ENCODE measurements around the gene KCNJ3.

KCNJ3 gene

DNA sequence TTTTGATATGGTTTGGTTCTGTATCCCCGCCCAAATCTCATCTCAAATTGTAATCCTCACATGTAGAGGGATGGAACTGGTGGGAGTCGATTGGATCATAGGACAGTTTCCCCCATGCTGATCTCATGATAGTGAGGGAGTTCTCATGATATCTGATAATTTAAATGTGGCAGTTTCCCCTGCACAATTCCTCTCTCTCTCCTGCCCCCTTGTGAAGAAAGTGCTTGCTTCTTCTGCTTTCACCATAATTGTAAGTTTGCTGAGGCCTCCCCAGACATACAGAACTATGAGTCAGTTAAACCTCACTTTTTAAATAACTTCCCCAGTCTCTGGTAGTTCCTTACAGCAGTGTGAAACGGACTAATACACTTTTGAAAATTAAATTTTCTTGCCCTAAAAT, 12.3 kb upstream of the KCNJ3 start:
- Histone ChIP-seq H3K4ac (ENCODE audit: low read length) (no peak overlapping the region), H3K4me3 (ENCODE audit: low read length in 2 of 2) (no peak overlapping the region), H3K14ac (ENCODE audit: low read length) (no peak overlapping the region), H3K4me1 (ENCODE audit: control insufficient read depth in 2 of 2, insufficient read depth in 1 of 2, low read depth in 1 of 2, low read length in 2 of 2) (no peaks in the 10 kb centered on the region), H3K27ac (replicated peaks; ENCODE audit: low read length) (no peak overlapping the region), H3K9me3 (replicated peaks in 1 of 2; ENCODE audit: control insufficient read depth in 2 of 2, insufficient read depth in 1 of 2, low read depth in 1 of 2, low read length in 2 of 2) (no peaks in the 10 kb centered on the region), H2AK5ac (ENCODE audit: low read depth, low read length) (no peak overlapping the region), H2BK12ac (ENCODE audit: low read length) (no peak overlapping the region), H3K27me3 (ENCODE audit: control insufficient read depth in 3 of 3, insufficient read depth in 3 of 3, low read depth in 1 of 3, low read length in 3 of 3) (no peaks in the 10 kb centered on the region), H2BK120ac (ENCODE audit: low read depth, low read length) (no peak overlapping the region), H4K8ac (ENCODE audit: low read depth, low read length) (no peak overlapping the region), H3K4me2 (ENCODE audit: insufficient read depth, low read length, poor library complexity, severe bottlenecking) (no peak overlapping the region), H3K18ac (ENCODE audit: low read length) (no peak overlapping the region), H3K9ac (ENCODE audit: low read depth, low read length, poor library complexity) (no peak overlapping the region), H3K23ac (ENCODE audit: low read depth, low read length, poor library complexity) (no peak overlapping the region), H2AFZ (ENCODE audit: low read length) (no peak overlapping the region), H3K36me3 (replicated peaks in 1 of 2; ENCODE audit: control insufficient read depth in 2 of 2, insufficient read depth in 2 of 2, low read length in 2 of 2) (no peaks in the 10 kb centered on the region), H2BK5ac (ENCODE audit: low read length) (no peak overlapping the region), H3K79me1 (ENCODE audit: low read depth, low read length) (no peaks in the 10 kb centered on the region), H2BK15ac (ENCODE audit: low read length) (no peak overlapping the region), H4K91ac (ENCODE audit: low read depth, low read length, poor library complexity) (no peak overlapping the region)
- no peak for DNase-seq (ENCODE audit: low spot score)
- WGBS, 2 donors (ENCODE audit: extremely low coverage in 2 of 2, insufficient read length in 2 of 2, insufficient replicate concordance in 1 of 2) = no CpG with 5 or more reads among the region's 3 CpGs

DNA sequence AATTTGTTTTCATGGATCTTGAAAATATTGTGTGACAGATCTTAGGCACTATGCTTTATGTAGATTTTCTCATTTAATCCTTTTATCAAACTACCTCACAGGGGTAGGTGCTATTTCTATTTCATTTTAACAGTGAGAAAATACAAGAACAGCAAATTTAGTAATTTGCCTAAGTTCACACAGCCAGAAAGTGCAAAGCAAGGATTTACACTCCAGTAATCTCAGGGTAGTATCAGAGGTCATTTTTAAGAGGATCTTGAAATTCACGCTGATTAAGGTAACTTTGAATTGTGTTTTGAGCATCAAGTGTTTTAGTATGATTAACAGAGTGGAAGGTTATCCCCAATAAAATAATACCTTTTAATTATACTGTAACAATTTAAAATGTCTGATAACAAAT, 10.1 kb upstream of the KCNJ3 start:
- H2AK5ac ChIP-seq (ENCODE audit: low read depth, low read length) = no peak overlapping the region
- H4K91ac ChIP-seq (ENCODE audit: low read depth, low read length, poor library complexity) = no peak overlapping the region
- no peak overlapping the region for H4K8ac ChIP-seq (ENCODE audit: low read depth, low read length)
- no peaks in the 10 kb centered on the region for H3K4me1 ChIP-seq (ENCODE audit: control insufficient read depth in 2 of 2, insufficient read depth in 1 of 2, low read depth in 1 of 2, low read length in 2 of 2)
- no peak overlapping the region for H3K4ac ChIP-seq (ENCODE audit: low read length)
- no peak overlapping the region for H3K4me3 ChIP-seq (ENCODE audit: low read length in 2 of 2)
- no peaks in the 10 kb centered on the region for H3K9me3 ChIP-seq (replicated peaks in 1 of 2; ENCODE audit: control insufficient read depth in 2 of 2, insufficient read depth in 1 of 2, low read depth in 1 of 2, low read length in 2 of 2)
- H3K27me3 ChIP-seq (ENCODE audit: control insufficient read depth in 3 of 3, insufficient read depth in 3 of 3, low read depth in 1 of 3, low read length in 3 of 3) = no peaks in the 10 kb centered on the region
- no CpG with 5 or more reads among the region's 1 CpG for WGBS, 2 donors (ENCODE audit: extremely low coverage in 2 of 2, insufficient read length in 2 of 2, insufficient replicate concordance in 1 of 2)
- H3K9ac ChIP-seq (ENCODE audit: low read depth, low read length, poor library complexity) = no peak overlapping the region
- no peak overlapping the region for H3K18ac ChIP-seq (ENCODE audit: low read length)
- no peak overlapping the region for H3K27ac ChIP-seq (replicated peaks; ENCODE audit: low read length)
- no peak overlapping the region for H3K4me2 ChIP-seq (ENCODE audit: insufficient read depth, low read length, poor library complexity, severe bottlenecking)
- no peaks in the 10 kb centered on the region for H3K79me1 ChIP-seq (ENCODE audit: low read depth, low read length)
- no peak overlapping the region for H3K14ac ChIP-seq (ENCODE audit: low read length)
- no peak overlapping the region for H2BK15ac ChIP-seq (ENCODE audit: low read length)
- no peak for DNase-seq (ENCODE audit: low spot score)
- no peak overlapping the region for H2BK5ac ChIP-seq (ENCODE audit: low read length)
- no peak overlapping the region for H2BK12ac ChIP-seq (ENCODE audit: low read length)
- H3K36me3 ChIP-seq (replicated peaks in 1 of 2; ENCODE audit: control insufficient read depth in 2 of 2, insufficient read depth in 2 of 2, low read length in 2 of 2) = no peaks in the 10 kb centered on the region
- H2BK120ac ChIP-seq (ENCODE audit: low read depth, low read length) = no peak overlapping the region
- no peak overlapping the region for H2AFZ ChIP-seq (ENCODE audit: low read length)
- H3K23ac ChIP-seq (ENCODE audit: low read depth, low read length, poor library complexity) = no peak overlapping the region

DNA sequence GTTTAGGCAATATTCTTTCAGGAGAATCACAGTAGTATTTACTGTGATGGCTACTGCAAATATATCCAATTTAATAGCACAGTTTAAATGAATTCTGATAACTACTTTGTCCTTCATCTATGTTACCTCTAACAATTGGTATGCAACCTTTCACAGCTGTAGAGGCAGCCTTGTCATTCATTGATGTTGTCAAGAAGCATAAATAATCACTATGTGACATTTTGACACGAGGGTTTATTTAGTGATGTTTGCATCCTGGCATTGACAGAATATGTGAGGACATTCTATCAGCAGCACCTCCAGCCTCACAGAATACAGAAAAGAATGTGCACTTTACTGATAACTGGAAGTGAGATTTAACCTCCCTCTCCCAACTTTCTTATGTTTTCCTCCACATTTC, 9.3 kb upstream of the KCNJ3 start:
- Histone ChIP-seq H4K91ac (ENCODE audit: low read depth, low read length, poor library complexity) (no peak overlapping the region), H2BK5ac (ENCODE audit: low read length) (no peak overlapping the region), H2AK5ac (ENCODE audit: low read depth, low read length) (no peak overlapping the region), H3K4me3 (ENCODE audit: low read length in 2 of 2) (no peak overlapping the region), H3K27me3 (ENCODE audit: control insufficient read depth in 3 of 3, insufficient read depth in 3 of 3, low read depth in 1 of 3, low read length in 3 of 3) (peaks cover 0 to 5% (median 0%) of the 10 kb centered on the region in 3 experiments), H3K4me1 (ENCODE audit: control insufficient read depth in 2 of 2, insufficient read depth in 1 of 2, low read depth in 1 of 2, low read length in 2 of 2) (no peaks in the 10 kb centered on the region), H3K14ac (ENCODE audit: low read length) (no peak overlapping the region), H2BK15ac (ENCODE audit: low read length) (no peak overlapping the region), H2AFZ (ENCODE audit: low read length) (no peak overlapping the region), H3K4me2 (ENCODE audit: insufficient read depth, low read length, poor library complexity, severe bottlenecking) (no peak overlapping the region), H3K23ac (ENCODE audit: low read depth, low read length, poor library complexity) (no peak overlapping the region), H3K27ac (replicated peaks; ENCODE audit: low read length) (no peak overlapping the region), H3K36me3 (replicated peaks in 1 of 2; ENCODE audit: control insufficient read depth in 2 of 2, insufficient read depth in 2 of 2, low read length in 2 of 2) (no peaks in the 10 kb centered on the region), H3K18ac (ENCODE audit: low read length) (no peak overlapping the region), H2BK120ac (ENCODE audit: low read depth, low read length) (no peak overlapping the region), H3K79me1 (ENCODE audit: low read depth, low read length) (no peaks in the 10 kb centered on the region), H3K4ac (ENCODE audit: low read length) (no peak overlapping the region), H3K9me3 (replicated peaks in 1 of 2; ENCODE audit: control insufficient read depth in 2 of 2, insufficient read depth in 1 of 2, low read depth in 1 of 2, low read length in 2 of 2) (no peaks in the 10 kb centered on the region), H4K8ac (ENCODE audit: low read depth, low read length) (no peak overlapping the region), H3K9ac (ENCODE audit: low read depth, low read length, poor library complexity) (no peak overlapping the region), H2BK12ac (ENCODE audit: low read length) (no peak overlapping the region)
- DNase-seq (ENCODE audit: low spot score) = no peak
- WGBS, 2 donors (ENCODE audit: extremely low coverage in 2 of 2, insufficient read length in 2 of 2, insufficient replicate concordance in 1 of 2) = no CpG with 5 or more reads among the region's 1 CpG

DNA sequence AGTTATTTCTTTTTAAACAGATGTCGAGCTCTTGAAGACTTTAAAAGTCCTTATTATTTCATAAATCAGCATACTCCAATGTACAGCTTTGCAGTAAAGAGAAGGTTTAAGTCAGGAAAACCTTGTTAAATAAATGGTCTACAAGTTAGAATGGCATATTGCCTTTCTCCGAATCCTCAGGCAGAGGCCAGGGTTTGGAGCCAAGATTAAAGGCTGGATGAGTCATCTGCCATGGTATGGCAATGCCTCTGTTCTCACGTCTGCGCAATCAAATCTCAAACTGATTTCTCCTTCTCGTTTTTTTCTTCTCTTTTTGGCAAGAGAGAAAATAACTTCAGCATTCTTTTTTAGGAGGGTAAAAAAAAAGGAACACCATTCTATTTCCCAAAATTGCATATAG, 5.6 kb upstream of the KCNJ3 start:
- Histone ChIP-seq H2BK120ac (ENCODE audit: low read depth, low read length) (no peak overlapping the region), H3K4ac (ENCODE audit: low read length) (no peak overlapping the region), H2BK12ac (ENCODE audit: low read length) (no peak overlapping the region), H3K4me3 (ENCODE audit: low read length in 2 of 2) (no peak overlapping the region), H3K23ac (ENCODE audit: low read depth, low read length, poor library complexity) (no peak overlapping the region), H3K4me1 (ENCODE audit: control insufficient read depth in 2 of 2, insufficient read depth in 1 of 2, low read depth in 1 of 2, low read length in 2 of 2) (no peaks in the 10 kb centered on the region), H4K91ac (ENCODE audit: low read depth, low read length, poor library complexity) (no peak overlapping the region), H3K36me3 (replicated peaks in 1 of 2; ENCODE audit: control insufficient read depth in 2 of 2, insufficient read depth in 2 of 2, low read length in 2 of 2) (no peaks in the 10 kb centered on the region), H2BK15ac (ENCODE audit: low read length) (no peak overlapping the region), H3K9ac (ENCODE audit: low read depth, low read length, poor library complexity) (no peak overlapping the region), H3K9me3 (replicated peaks in 1 of 2; ENCODE audit: control insufficient read depth in 2 of 2, insufficient read depth in 1 of 2, low read depth in 1 of 2, low read length in 2 of 2) (no peaks in the 10 kb centered on the region), H3K4me2 (ENCODE audit: insufficient read depth, low read length, poor library complexity, severe bottlenecking) (no peak overlapping the region), H4K8ac (ENCODE audit: low read depth, low read length) (no peak overlapping the region), H2AK5ac (ENCODE audit: low read depth, low read length) (no peak overlapping the region), H3K18ac (ENCODE audit: low read length) (no peak overlapping the region), H2BK5ac (ENCODE audit: low read length) (no peak overlapping the region), H3K79me1 (ENCODE audit: low read depth, low read length) (no peaks in the 10 kb centered on the region), H3K27ac (replicated peaks; ENCODE audit: low read length) (no peak overlapping the region), H3K27me3 (ENCODE audit: control insufficient read depth in 3 of 3, insufficient read depth in 3 of 3, low read depth in 1 of 3, low read length in 3 of 3) (peaks cover 0 to 40% (median 9%) of the 10 kb centered on the region in 3 experiments), H2AFZ (ENCODE audit: low read length) (no peak overlapping the region), H3K14ac (ENCODE audit: low read length) (no peak overlapping the region)
- no CpG with 5 or more reads among the region's 5 CpGs for WGBS, 2 donors (ENCODE audit: extremely low coverage in 2 of 2, insufficient read length in 2 of 2, insufficient replicate concordance in 1 of 2)
- no peak for DNase-seq (ENCODE audit: low spot score)

Measured in neuronal stem cell (in vitro differentiated cells).